Esophagus squamous epithelium (tissue), 5 donors: ENCODE measurements around the gene MARVELD1. TPM values are rescaled to one million over a fixed set of nuclear protein-coding genes. Genes with fewer than 3 reads are reported as not detected.
"Not testable (repeated sequence)": the region's sequence is repeated elsewhere in the genome, so short reads cannot be mapped to it uniquely, and the experiment has no call there.

ENCODE experiments used
- DNase-seq: peaks from one replicate; lab custom pipeline; 2025; lab: John Stamatoyannopoulos, UW
- H3K27ac ChIP-seq, 4 donors: fragments of 200-600 bp; sonication (generic); one replicate each; pipeline ENCODE4 v1.5.1; 2016 to 2019; ENCODE audit warnings: mild to moderate bottlenecking in 1 of 4
- H3K27me3 ChIP-seq, 4 donors: fragments of 200-600 bp; sonication (generic); 1 replicate in 3 of 4; 2 replicates in 1 of 4; pipeline versions ENCODE4 v1.5.1 to v1.6.0; 2017 to 2021; ENCODE audit warnings: antibody characterized with exemption in 1 of 4
- H3K36me3 ChIP-seq, 3 donors: fragments of 200-600 bp; sonication (generic); one replicate each; pipeline ENCODE4 v1.5.1; 2016 to 2019
- H3K4me1 ChIP-seq, 3 donors: fragments of 200-600 bp; sonication (generic); one replicate each; pipeline ENCODE4 v1.5.1; 2017 to 2019
- H3K4me3 ChIP-seq, 4 donors: fragments of 200-600 bp; sonication (generic); 1 replicate in 3 of 4; 2 replicates in 1 of 4; pipeline ENCODE4 v1.5.1; 2016 to 2019; ENCODE audit warnings: mild to moderate bottlenecking in 2 of 4, moderate library complexity in 1 of 4
- H3K9me3 ChIP-seq, 3 donors: fragments of 200-600 bp; sonication (generic); one replicate each; pipeline ENCODE4 v1.5.1; 2016 to 2019
- POLR2A ChIP-seq, 4 donors: fragments of 450-650 bp; IDR thresholded peaks; one replicate each; pipeline ENCODE4 v1.6.1; 2017; ENCODE audit warnings: antibody characterized with exemption in 4 of 4, mild to moderate bottlenecking in 4 of 4, moderate library complexity in 3 of 4
- WGBS, 2 donors: methylation state at CpG; one replicate each; pipeline ENCODE4 v1.1.5; 2018; 5-methylcytosine and 5-hydroxymethylcytosine counted together
- intact Hi-C: fragments of 100-400 bp; cut with DNase I; formaldehyde crosslinking; loops from one replicate; pipeline ENCODE4 v1.15.0; 2022
- total RNA-seq, 4 donors: library from RNA; depleted of rRNA; stranded (reverse); fragments of >200 nt; gene quantifications; one replicate each; pipeline ENCODE4 v1.1.0, GENCODE V29; 2016
- TF ChIP-seq, protein P1 (sequence below), 6 experiments: fragments of 450-650 bp in 4 of 6; fragments of 200-600 bp in 2 of 6; sonication (generic) in 2 of 6; IDR thresholded peaks; one replicate each; pipeline ENCODE4 v1.5.1; 2016 to 2019; ENCODE audit warnings: antibody characterized with exemption in 6 of 6, mild to moderate bottlenecking in 4 of 6, moderate library complexity in 4 of 6
- donor health status: DM: yes; HTN: yes; CAD: no.

The MARVELD1 gene
- total RNA-seq, 4 donors from 2014 or later, result 4.0 to 20.5 (median 12.3) TPM

DNA sequence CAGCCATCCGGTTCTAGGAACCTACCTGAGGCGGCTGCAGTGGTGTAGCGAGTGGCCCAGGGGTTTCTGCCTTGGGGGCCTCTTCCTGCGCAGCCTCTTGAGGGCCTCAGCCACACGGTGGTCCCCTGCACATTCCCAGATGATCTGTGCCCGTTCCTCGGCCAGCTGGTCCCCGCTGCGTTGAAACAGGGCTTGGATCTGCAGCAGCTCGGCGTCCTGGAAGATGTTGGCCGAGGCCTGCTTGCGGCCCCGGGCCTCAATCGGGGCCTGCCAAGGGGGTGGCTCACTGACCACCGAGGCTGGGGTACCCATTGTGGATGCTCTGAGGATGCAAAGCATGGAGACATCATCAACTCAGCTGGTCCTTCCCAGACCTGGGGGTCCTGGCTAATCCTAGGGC, 33.9 kb upstream of the MARVELD1 start:
- H3K27me3 ChIP-seq, result no peaks in the 10 kb centered on the region
- 80 to 87% methylated on average over 1 to 9 of the region's 16 CpGs for WGBS, 2 donors
- no peak overlapping the region for H3K27ac ChIP-seq
- H3K9me3 ChIP-seq, result no peaks in the 10 kb centered on the region
- intact Hi-C loops, result loop anchor here (10.0 kb wide), 1 partner anchor 55 kb away; the partner anchor contains the start of gene ZFYVE27
- no peak for DNase-seq
- peaks cover 12 to 35% (median 23%) of the 10 kb centered on the region in 3 donors for H3K4me1 ChIP-seq
- peaks cover 0 to 54% (median 30%) of the 10 kb centered on the region in 3 donors for H3K36me3 ChIP-seq
- H3K4me3 ChIP-seq, result no peak overlapping the region
- no peak for TF ChIP-seq POLR2A (IDR thresholded peaks at IDR 0.05)
- TF ChIP-seq, protein P1, sequence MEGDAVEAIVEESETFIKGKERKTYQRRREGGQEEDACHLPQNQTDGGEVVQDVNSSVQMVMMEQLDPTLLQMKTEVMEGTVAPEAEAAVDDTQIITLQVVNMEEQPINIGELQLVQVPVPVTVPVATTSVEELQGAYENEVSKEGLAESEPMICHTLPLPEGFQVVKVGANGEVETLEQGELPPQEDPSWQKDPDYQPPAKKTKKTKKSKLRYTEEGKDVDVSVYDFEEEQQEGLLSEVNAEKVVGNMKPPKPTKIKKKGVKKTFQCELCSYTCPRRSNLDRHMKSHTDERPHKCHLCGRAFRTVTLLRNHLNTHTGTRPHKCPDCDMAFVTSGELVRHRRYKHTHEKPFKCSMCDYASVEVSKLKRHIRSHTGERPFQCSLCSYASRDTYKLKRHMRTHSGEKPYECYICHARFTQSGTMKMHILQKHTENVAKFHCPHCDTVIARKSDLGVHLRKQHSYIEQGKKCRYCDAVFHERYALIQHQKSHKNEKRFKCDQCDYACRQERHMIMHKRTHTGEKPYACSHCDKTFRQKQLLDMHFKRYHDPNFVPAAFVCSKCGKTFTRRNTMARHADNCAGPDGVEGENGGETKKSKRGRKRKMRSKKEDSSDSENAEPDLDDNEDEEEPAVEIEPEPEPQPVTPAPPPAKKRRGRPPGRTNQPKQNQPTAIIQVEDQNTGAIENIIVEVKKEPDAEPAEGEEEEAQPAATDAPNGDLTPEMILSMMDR (IDR thresholded peaks at IDR 0.05), result no peak

DNA sequence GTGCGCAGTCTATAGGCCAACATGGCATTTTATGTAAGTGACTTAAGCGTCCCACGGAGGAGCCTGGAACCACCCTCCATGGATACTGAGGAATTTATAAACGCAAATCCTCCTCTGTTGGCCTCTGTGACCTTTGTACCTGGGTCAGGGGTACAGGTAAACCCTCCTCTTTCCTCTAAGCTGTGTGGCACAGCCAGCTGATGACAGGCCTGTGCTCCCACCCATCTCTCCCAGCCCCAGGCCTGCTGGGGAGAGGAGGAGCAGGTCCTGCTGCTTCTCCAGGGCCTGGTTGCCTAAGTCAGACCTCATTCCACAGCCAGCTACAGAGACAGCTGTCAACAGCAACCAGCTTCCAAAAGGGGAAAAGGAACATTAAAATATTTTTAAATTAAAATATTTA, 31.5 kb upstream of the MARVELD1 start:
- Histone ChIP-seq H3K27ac (peak overlapping the region in 2 of 4 donors; percentile 27 to 97), H3K27me3 (no peaks in the 10 kb centered on the region), H3K36me3 (peaks cover 0 to 29% (median 13%) of the 10 kb centered on the region in 3 donors), H3K4me3 (no peak overlapping the region), H3K9me3 (no peaks in the 10 kb centered on the region), H3K4me1 (peaks cover 23 to 49% (median 33%) of the 10 kb centered on the region in 3 donors)
- intact Hi-C loops, result no loop called here
- WGBS, 2 donors, result 76% methylated on average over 3 to 4 of the region's 4 CpGs
- TF ChIP-seq, protein P1 (IDR thresholded peaks at IDR 0.05), result no peak
- TF ChIP-seq POLR2A (IDR thresholded peaks at IDR 0.05), result no peak
- no peak for DNase-seq

DNA sequence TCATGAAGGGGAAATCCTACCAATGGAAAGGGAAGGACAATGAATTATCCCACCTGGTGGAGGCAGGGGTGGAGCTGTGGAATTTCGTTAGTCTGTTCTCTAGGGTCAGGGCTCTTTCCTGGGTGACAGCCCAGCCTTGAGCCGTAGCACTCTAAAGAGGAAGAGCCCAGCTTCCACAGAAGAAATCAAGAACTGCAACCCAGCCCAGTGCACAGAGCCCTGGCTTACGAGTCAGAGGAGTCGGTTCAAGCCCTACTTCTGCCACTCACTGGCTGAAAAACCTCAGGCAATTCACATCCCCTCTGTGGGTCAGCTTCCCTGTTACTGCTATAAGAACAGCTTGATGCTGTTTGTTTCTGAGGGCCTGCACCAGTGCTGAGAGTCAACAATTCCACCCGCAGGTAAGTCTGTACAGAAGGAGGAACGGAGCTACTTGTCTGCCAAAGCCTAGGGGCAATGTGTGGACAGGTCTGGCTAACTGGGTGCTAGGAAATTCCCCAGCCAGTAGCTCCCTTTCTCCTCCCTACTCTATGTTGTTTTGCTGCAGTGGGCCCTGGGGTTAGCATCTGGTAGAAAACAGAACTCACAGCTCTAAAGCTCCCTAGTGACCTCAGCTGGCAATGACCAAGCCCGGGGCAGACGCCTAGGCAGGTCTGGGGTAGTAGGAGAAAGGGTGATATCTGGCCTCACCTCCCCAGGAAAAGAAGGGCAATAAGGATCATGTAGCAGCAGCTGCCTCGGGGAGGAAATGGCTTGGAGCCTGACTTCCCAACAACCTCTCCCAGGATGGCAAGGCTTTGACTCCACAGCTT, 29.8 kb upstream of the MARVELD1 start:
- no peak for DNase-seq
- Histone ChIP-seq H3K4me1 (peaks cover 38 to 64% (median 47%) of the 10 kb centered on the region in 3 donors), H3K27me3 (no peaks in the 10 kb centered on the region), H3K4me3 (peak overlapping the region in 3 of 4 donors; percentile 55 to 86 (median 82)), H3K9me3 (no peaks in the 10 kb centered on the region), H3K27ac (peak overlapping the region; percentile 88 to 97 (median 94)), H3K36me3 (peaks cover 0 to 12% (median 0%) of the 10 kb centered on the region in 3 donors)
- WGBS, 2 donors, result 31 to 65% methylated on average over 6 to 8 of the region's 9 CpGs
- intact Hi-C loops, result no loop called here
- TF ChIP-seq POLR2A (IDR thresholded peaks at IDR 0.05), result peak in 1 of 4 donors; percentile 4
- TF ChIP-seq, protein P1 (IDR thresholded peaks at IDR 0.05), result no peak

DNA sequence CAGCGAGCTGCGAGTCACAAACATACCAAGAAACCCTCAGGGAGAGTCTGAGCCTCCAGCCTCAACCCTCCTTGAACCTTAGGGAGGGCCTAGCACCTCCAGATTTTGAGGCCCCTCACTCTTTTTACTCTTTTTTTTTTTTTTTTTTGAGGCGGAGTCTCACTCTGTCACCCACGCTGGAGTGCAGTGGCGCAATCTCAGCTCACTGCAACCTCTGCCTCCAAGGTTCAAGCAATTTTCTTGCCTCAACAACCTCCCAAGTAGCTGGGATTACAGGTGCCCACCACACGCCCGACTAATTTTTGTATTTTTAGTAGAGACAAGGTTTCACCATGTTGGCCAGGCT, 29.2 kb upstream of the MARVELD1 start:
- DNase-seq, H3K9me3 ChIP-seq, H3K36me3 ChIP-seq, H3K27me3 ChIP-seq, intact Hi-C loops: not testable (repeated sequence)
- Histone ChIP-seq H3K4me1 (peaks cover 44 to 70% (median 53%) of the 10 kb centered on the region in 3 donors), H3K27ac (peak overlapping the region; percentile 88 to 97 (median 94)), H3K4me3 (peak overlapping the region in 3 of 4 donors; percentile 55 to 86 (median 82))
- 50 to 84% methylated on average over 5 to 7 of the region's 7 CpGs for WGBS, 2 donors

DNA sequence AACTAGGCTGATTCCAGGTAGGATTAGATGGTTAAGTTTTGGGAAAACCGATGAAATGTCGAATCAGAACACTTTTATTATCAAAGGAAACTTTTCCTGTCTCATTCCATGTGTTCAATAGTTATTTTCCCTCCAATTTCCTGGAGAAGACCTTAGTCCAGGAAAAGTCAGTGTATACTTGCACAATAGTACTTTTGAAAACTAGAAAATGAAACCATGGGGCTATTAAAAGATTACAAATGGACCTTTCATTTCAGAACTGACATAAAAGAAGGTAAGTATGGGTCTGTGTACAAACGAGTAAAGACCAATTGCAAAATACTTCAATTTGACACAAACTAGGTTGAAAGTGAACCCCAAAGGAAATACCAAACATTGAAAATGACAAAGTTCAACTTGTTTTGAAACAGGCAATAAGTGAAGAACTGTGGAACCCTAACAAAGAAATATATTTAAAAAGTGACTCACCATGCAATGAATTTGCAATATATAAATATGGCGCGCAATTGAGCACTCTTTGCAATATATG, 28.6 kb upstream of the MARVELD1 start:
- no peak for DNase-seq
- H3K4me3 ChIP-seq, result peak overlapping the region in 3 of 4 donors; percentile 55 to 86 (median 82)
- peaks cover 45 to 76% (median 58%) of the 10 kb centered on the region in 3 donors for H3K4me1 ChIP-seq
- 40 to 53% methylated on average over 5 of the region's 5 CpGs for WGBS, 2 donors
- H3K36me3 ChIP-seq, result peaks cover 0 to under 1% (median 0%) of the 10 kb centered on the region in 3 donors
- H3K27ac ChIP-seq, result peak overlapping the region; percentile 88 to 97 (median 94)
- intact Hi-C loops, result no loop called here
- no peak for TF ChIP-seq POLR2A (IDR thresholded peaks at IDR 0.05)
- TF ChIP-seq, protein P1 (IDR thresholded peaks at IDR 0.05), result no peak
- H3K9me3 ChIP-seq, result no peaks in the 10 kb centered on the region
- H3K27me3 ChIP-seq, result no peaks in the 10 kb centered on the region
